HUES48 (cell line): ENCODE measurements around the gene ACVRL1.
A peak's percentile ranks its signal among the peaks of the same experiment; 100 is the strongest.

Experiments
- H3K27ac ChIP-seq: one replicate; pipeline ENCODE4 v1.7.0; 2013; ENCODE audit warnings: low read depth, low read length, inconsistent platforms
- H3K27me3 ChIP-seq: 2 replicates; pipeline ENCODE4 v1.6.1; 2013; ENCODE audit warnings: mild to moderate bottlenecking, low read length; ENCODE audit not compliant: control insufficient read depth, insufficient read depth
- H3K36me3 ChIP-seq: 2 replicates; pipeline ENCODE4 v1.6.1; 2013; ENCODE audit warnings: low read length; ENCODE audit not compliant: control insufficient read depth, insufficient read depth
- H3K4me1 ChIP-seq: 2 replicates; pipeline ENCODE4 v1.6.1; 2013; ENCODE audit warnings: mild to moderate bottlenecking, low read length; ENCODE audit not compliant: control insufficient read depth, insufficient read depth
- H3K4me3 ChIP-seq: 2 replicates; pipeline ENCODE4 v1.5.1; 2013; ENCODE audit warnings: mild to moderate bottlenecking, low read depth, low read length
- H3K9ac ChIP-seq: 2 replicates; pipeline ENCODE4 v1.6.1; 2013; ENCODE audit warnings: mild to moderate bottlenecking, low read depth, low read length, moderate library complexity
- H3K9me3 ChIP-seq: 2 replicates; pipeline ENCODE4 v1.6.1; 2013; ENCODE audit warnings: low read length; ENCODE audit not compliant: control insufficient read depth, insufficient read depth

ACVRL1 gene

DNA sequence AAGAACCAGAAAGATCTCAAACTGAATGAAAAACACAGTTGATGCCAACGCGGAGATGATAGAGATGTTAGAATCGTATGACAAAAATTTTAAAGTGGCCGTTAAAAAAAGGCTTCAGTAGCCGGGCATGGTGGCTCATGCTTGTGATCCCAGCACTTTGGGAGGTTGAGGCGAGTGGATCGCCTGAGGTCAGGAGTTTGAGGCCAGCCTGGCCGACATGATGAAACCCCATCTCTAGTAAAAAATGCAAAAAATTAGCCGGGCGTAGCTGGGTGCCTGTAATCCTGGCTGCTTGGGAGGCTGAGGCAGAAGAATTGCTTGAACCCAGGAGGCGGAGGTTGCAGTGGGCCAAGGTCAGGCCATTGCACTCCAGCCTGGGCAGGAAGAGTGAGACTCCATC is 5.4 kb upstream of the ACVRL1 start:
- Histone ChIP-seq H3K9ac (no peak overlapping the region), H3K9me3 (no peaks in the 10 kb centered on the region), H3K4me1 (0 out of 2 replicates have a peak, but pooled peaks cover 5% of the 10 kb centered on the region), H3K27ac (no peak overlapping the region), H3K27me3 (peaks cover 12% of the 10 kb centered on the region), H3K4me3 (no peak overlapping the region), H3K36me3 (no peaks in the 10 kb centered on the region)

DNA sequence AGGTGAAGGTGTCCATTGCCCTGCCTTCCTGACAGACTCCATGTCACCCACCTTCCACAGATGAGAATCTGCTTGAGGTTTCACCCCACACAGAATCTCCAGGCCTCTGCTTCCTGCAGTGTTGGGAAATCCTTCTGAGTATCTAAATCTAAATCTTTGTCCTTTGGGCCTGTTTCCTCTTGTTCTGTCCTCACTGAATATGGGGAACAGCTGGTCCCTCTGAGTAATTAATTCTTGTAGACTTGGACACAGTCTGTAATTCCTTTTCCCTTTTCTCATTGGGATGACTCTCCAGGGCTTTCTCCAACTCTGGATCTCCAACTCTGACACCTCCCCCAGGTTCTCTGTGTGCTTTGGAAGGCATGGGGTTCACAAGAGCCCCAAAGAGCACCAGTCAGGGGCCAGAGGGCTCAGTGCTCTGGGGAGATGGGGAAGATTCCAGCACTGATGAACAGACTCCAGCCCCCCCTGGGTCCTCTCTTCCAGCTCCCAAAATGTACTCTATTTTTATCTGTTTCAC is 2.3 kb upstream of the ACVRL1 start:
- peaks cover 41% of the 10 kb centered on the region for H3K27me3 ChIP-seq
- H3K9ac ChIP-seq: no peak overlapping the region
- no peak overlapping the region for H3K27ac ChIP-seq
- H3K9me3 ChIP-seq: no peaks in the 10 kb centered on the region
- no peaks in the 10 kb centered on the region for H3K36me3 ChIP-seq
- no peak overlapping the region for H3K4me3 ChIP-seq
- 0 out of 2 replicates have a peak, but pooled peaks cover 5% of the 10 kb centered on the region for H3K4me1 ChIP-seq

DNA sequence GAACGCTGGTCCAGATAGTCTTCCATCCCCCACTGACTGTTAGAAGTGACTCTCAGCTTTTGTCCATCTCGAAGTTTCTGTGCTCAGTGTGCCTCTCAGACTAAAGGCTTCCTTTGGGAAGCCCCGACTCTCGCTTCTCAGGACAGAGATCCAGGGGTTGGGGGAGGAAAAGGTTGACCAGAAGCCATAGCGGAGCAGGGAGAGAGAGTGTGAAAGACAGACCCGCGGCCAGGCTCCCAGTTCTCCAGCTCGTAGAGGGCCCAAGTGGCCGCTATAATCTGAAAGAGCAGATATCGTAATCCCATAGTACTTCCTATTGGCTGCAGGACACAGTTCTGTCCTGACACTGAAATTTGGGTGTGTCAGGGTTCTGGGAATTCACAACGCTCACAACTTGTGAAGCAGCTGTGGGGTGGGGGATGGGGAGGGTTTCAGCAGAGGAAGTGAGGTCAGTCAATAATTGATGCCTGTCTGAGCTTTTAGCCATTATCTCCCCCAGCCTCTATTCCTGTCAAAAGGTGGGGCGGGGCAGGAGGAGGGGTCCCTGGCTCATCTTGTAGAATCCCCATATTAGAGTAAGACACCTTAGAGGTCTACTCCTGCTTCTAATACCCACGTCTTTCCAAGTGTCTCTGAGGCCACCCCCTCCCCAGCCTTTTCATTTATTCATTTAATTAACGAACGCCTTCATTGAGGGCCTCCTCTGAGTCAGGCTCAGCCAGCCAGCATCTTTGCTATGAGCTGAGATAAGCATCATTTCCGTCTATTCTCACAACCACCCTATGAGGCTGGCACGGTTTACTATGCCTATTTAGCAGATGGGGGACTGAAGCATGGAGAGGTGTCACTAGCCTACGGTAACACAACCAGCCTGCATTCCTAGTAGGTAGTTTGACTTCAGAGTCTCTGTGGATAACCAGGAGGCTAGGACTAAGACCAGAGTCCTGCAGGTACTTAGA is 1.6 kb upstream of the ACVRL1 start:
- Histone ChIP-seq H3K4me3 (no peak overlapping the region), H3K36me3 (no peaks in the 10 kb centered on the region), H3K4me1 (0 out of 2 replicates have a peak, but pooled peaks cover 5% of the 10 kb centered on the region), H3K27ac (no peak overlapping the region), H3K9ac (no peak overlapping the region), H3K9me3 (no peaks in the 10 kb centered on the region), H3K27me3 (peaks cover 48% of the 10 kb centered on the region)

DNA sequence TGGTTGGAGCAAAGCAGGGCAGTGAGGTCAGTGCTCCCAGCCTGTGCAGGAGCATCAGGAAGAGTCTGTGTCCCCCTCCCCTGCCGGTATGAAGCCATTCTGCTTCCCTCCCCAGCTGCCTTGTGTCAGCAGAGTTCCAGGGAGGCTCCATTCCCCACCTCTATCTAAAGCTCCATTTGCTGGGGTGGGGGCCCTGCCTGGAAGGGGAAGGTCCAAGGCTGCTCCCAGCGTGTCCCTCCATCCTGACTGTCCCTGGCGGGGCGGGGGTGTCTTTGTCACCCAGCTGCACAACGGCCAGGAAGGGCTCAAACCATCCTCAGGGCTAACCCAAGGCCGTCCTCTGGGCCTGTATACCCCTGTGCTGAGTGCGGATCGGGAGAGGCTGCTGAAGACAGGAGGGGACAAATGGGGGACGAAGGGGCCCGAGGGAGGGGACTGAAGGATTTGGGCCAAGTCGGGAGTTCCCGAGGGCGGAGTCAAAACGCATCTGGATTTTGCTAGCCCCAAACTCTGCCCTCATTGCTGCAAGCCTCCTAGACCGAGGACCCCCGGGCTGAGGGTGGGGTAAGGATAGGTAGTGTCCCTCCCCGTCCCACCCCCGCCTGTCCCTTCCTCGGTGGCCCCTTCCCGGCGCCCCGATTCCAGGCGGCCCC is 748 bp upstream of the ACVRL1 start:
- Histone ChIP-seq H3K27me3 (peaks cover 52% of the 10 kb centered on the region), H3K4me3 (peak overlapping the region; percentile 64; the same call in 1 of the 2 replicates), H3K4me1 (0 out of 2 replicates have a peak, but pooled peaks cover 5% of the 10 kb centered on the region), H3K9ac (no peak overlapping the region), H3K36me3 (no peaks in the 10 kb centered on the region), H3K9me3 (no peaks in the 10 kb centered on the region), H3K27ac (no peak overlapping the region)

DNA sequence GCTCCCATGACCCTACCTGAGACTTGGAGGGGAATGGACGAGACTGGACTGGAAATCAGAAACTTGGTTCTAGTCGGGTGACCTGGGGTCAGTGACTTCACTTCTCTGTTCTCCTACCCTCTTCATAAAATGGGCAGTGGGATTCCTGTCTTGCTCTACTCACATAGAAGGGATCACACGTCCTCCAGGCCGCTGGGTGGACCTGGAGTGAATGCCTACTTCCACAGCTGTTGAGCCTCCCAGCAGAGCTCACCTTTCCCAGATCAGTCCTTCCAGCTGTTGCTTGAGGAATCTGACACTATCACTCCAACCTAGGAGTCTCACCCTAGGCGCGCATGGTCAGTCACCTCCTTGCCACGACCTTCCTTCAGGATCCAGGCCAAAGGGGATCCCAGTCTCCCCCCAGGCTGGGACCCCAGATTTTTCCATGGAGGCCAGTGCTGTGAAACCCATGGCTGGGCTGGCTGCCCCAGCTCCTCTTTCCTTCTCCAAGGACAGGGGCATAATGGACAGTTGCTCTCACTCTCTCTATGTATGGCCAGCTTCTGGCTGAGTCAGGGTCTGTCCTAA is 637 bp downstream of the ACVRL1 start:
- H3K4me3 ChIP-seq: peak overlapping the region; percentile 64; the same call in 1 of the 2 replicates
- no peaks in the 10 kb centered on the region for H3K36me3 ChIP-seq
- no peak overlapping the region for H3K9ac ChIP-seq
- no peaks in the 10 kb centered on the region for H3K9me3 ChIP-seq
- peaks cover 52% of the 10 kb centered on the region for H3K27me3 ChIP-seq
- H3K27ac ChIP-seq: no peak overlapping the region
- 0 out of 2 replicates have a peak, but pooled peaks cover 5% of the 10 kb centered on the region for H3K4me1 ChIP-seq

DNA sequence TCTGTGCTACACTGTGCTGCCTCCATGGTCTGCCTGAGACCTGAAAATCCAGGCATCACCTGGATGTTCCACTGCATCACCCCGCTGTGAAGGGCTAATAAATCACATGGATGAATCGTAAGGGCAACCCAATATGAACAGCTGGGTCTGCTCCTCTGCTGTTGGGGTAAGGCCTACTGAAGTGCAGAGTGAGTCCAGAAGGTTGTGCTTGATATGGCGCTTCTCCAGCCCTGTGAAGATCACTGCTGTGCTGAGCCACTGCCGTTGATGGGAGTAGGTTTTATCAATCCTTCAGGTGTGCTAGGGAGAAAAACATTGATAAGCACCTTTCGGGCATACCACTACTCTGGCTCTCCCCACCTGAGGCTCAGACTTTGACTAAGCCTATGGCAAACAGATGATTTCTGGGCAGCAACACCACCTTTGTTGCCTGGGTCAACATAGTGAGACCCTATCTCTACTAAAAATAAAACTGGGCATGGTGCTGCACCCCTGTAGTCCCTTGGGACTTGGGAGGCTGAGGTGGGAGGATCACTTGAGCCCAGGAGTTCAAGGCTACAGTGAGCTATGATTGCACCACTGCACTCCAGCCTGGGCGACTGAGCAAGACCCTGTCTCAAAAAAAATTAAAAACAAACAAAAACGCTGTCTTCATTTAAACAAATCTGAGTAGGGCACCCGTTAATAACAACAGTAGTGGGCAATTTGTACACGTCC is 1.7 kb downstream of the ACVRL1 start:
- Histone ChIP-seq H3K36me3 (no peaks in the 10 kb centered on the region), H3K27me3 (peaks cover 52% of the 10 kb centered on the region), H3K9ac (no peak overlapping the region), H3K4me1 (0 out of 2 replicates have a peak, but pooled peaks cover 5% of the 10 kb centered on the region), H3K4me3 (no peak overlapping the region), H3K9me3 (no peaks in the 10 kb centered on the region), H3K27ac (no peak overlapping the region)

DNA sequence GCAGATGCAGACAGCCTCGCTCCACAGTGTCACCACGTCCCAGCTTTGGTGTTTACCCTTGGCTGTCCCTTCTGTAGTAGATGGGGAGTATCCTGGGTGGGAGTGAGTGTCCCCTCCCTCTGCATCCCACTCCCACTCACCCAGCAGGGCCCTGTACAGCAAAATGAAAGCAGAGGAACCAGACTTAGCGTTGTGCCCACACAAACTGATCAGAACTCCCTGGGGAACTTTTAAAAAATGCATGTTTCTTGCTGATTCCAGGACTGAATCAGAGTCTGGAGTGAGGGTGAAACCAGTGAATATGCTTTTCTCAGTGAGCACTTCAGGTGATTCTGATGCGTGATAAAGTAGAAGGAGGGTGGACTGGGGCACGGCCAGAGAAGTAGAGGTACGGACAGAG is 2.9 kb downstream of the ACVRL1 start:
- no peak overlapping the region for H3K4me3 ChIP-seq
- H3K9ac ChIP-seq: no peak overlapping the region
- H3K36me3 ChIP-seq: no peaks in the 10 kb centered on the region
- H3K9me3 ChIP-seq: no peaks in the 10 kb centered on the region
- H3K4me1 ChIP-seq: 0 out of 2 replicates have a peak, but pooled peaks cover 5% of the 10 kb centered on the region
- no peak overlapping the region for H3K27ac ChIP-seq
- peaks cover 52% of the 10 kb centered on the region for H3K27me3 ChIP-seq

DNA sequence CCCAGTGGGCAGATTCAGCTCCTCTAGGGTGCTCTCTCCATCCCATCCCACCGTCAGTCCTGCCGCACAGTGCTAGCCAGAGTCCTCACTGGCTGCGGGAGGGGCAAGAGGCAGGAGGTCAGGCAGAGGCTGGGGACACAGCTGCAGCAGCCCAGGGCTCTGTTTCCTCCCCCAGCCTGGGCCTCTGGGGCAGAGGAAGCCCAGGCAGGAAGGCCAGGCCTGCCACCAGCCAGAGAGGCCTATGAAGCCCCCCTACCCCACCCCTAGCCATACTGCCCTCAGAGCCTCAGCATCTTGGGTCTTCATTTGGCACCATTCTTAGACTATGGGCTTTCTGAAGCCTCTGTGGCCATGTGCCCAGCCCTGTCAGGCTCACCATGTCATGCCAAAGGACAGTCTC is 3.4 kb downstream of the ACVRL1 start:
- H3K36me3 ChIP-seq: no peaks in the 10 kb centered on the region
- H3K27ac ChIP-seq: no peak overlapping the region
- H3K9ac ChIP-seq: no peak overlapping the region
- peaks cover 52% of the 10 kb centered on the region for H3K27me3 ChIP-seq
- H3K4me3 ChIP-seq: no peak overlapping the region
- H3K4me1 ChIP-seq: 0 out of 2 replicates have a peak, but pooled peaks cover 5% of the 10 kb centered on the region
- no peaks in the 10 kb centered on the region for H3K9me3 ChIP-seq

DNA sequence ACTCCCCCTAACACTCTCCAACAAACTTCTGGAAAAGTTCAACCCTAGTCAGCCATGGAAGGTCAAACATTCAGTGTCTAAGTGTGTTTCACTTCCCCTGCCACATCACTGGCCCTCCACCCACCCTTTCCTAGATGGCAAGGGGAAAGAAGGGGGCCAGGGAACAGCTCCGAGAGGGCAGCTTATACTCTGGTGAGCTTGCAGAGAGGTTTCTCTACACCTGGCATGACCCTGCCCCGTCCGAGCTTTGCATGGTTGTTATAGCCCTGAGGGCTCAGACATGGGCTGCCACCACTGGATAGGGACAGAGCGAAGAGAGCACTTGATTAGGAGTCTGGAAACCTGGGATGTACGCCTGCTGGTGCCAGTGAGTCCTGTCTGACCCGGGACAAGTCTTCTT is 4.0 kb downstream of the ACVRL1 start:
- H3K4me1 ChIP-seq: 0 out of 2 replicates have a peak, but pooled peaks cover 2% of the 10 kb centered on the region
- no peak overlapping the region for H3K27ac ChIP-seq
- H3K4me3 ChIP-seq: no peak overlapping the region
- H3K36me3 ChIP-seq: no peaks in the 10 kb centered on the region
- H3K9me3 ChIP-seq: no peaks in the 10 kb centered on the region
- no peak overlapping the region for H3K9ac ChIP-seq
- H3K27me3 ChIP-seq: peaks cover 46% of the 10 kb centered on the region
